ENCODE measurements around the gene HEPN1.

DNA sequence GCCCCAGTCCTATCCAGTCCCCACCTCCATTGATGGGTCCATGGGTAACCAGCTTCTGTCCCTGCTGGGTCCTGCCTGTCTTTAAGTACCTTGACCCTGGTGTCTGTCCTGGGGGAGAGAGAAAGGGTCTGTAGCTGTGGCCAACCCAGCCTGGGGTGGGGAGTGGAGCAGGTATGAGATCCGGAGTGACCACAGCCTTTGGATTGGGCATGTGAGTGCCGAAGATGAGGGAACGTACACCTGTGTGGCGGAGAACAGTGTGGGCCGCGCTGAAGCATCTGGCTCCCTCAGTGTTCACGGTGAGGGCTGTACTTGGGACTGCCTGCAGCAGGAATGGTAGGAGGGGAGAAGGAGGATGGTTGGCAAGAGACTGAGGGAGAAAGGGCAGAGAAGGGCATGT is 48.6 kb upstream of the HEPN1 start:
- TF ChIP-seq POLR2A (IDR thresholded peaks at IDR 0.05; ENCODE audit: extremely low read depth, insufficient read length): no peak
- TF ChIP-seq, protein P1, sequence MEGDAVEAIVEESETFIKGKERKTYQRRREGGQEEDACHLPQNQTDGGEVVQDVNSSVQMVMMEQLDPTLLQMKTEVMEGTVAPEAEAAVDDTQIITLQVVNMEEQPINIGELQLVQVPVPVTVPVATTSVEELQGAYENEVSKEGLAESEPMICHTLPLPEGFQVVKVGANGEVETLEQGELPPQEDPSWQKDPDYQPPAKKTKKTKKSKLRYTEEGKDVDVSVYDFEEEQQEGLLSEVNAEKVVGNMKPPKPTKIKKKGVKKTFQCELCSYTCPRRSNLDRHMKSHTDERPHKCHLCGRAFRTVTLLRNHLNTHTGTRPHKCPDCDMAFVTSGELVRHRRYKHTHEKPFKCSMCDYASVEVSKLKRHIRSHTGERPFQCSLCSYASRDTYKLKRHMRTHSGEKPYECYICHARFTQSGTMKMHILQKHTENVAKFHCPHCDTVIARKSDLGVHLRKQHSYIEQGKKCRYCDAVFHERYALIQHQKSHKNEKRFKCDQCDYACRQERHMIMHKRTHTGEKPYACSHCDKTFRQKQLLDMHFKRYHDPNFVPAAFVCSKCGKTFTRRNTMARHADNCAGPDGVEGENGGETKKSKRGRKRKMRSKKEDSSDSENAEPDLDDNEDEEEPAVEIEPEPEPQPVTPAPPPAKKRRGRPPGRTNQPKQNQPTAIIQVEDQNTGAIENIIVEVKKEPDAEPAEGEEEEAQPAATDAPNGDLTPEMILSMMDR (IDR thresholded peaks at IDR 0.05; ENCODE audit: low read depth, low read length): no peak
